ENCODE results near the gene PCBP1.

PCBP1 gene

GRCh38 chr2:70122470-70122869 is 35.2 kb downstream of the PCBP1 start:
- H3K27ac ChIP-seq (ENCODE audit: low read depth, low read length): peak overlapping the region; percentile 96
- peak overlapping the region; percentile 43; the same call in 1 of the 2 replicates for H3K4me3 ChIP-seq (ENCODE audit: low read length)
- no peaks in the 10 kb centered on the region for H4K20me1 ChIP-seq (ENCODE audit: control insufficient read depth, insufficient read depth, low read depth, low read length)
- no peaks in the 10 kb centered on the region for H3K9me2 ChIP-seq (replicated peaks; ENCODE audit: control insufficient read depth, low read length)
- no peaks in the 10 kb centered on the region for H3K36me3 ChIP-seq (ENCODE audit: control insufficient read depth, low read length)
- H3K79me2 ChIP-seq (ENCODE audit: control insufficient read depth, low read length): no peaks in the 10 kb centered on the region
- H3F3A ChIP-seq (ENCODE audit: control insufficient read depth, insufficient read depth): peaks cover 47% of the 10 kb centered on the region
- no peaks in the 10 kb centered on the region for H3K27me3 ChIP-seq (ENCODE audit: control insufficient read depth, low read length)
- H3K9me3 ChIP-seq (ENCODE audit: control insufficient read depth, insufficient read depth, low read length): no peaks in the 10 kb centered on the region
- H3K4me1 ChIP-seq (ENCODE audit: control insufficient read depth, low read length): peaks cover 98% of the 10 kb centered on the region
- no peak for TF ChIP-seq CTCF (IDR thresholded peaks at IDR 0.05; ENCODE audit: low read depth, low read length, poor library complexity, severe bottlenecking)
- TF ChIP-seq EZH2phosphoT487 (IDR thresholded peaks at IDR 0.05; ENCODE audit: borderline replicate concordance, low read length): no peak
- H3K4me2 ChIP-seq (ENCODE audit: low read length): peak overlapping the region; percentile 71

GRCh38 chr2:70123051-70123828 is 36.0 kb downstream of the PCBP1 start:
- H3K4me3 ChIP-seq (ENCODE audit: low read length): peak overlapping the region; percentile 87
- no peaks in the 10 kb centered on the region for H3K27me3 ChIP-seq (ENCODE audit: control insufficient read depth, low read length)
- H3K9me3 ChIP-seq (ENCODE audit: control insufficient read depth, insufficient read depth, low read length): no peaks in the 10 kb centered on the region
- H3F3A ChIP-seq (ENCODE audit: control insufficient read depth, insufficient read depth): peaks cover 50% of the 10 kb centered on the region
- H3K4me2 ChIP-seq (ENCODE audit: low read length): peak overlapping the region; percentile 90
- TF ChIP-seq EZH2phosphoT487 (IDR thresholded peaks at IDR 0.05; ENCODE audit: borderline replicate concordance, low read length) (no peak), CTCF (IDR thresholded peaks at IDR 0.05; ENCODE audit: low read depth, low read length, poor library complexity, severe bottlenecking) (no peak)
- H3K79me2 ChIP-seq (ENCODE audit: control insufficient read depth, low read length): no peaks in the 10 kb centered on the region
- H3K36me3 ChIP-seq (ENCODE audit: control insufficient read depth, low read length): no peaks in the 10 kb centered on the region
- peaks cover 98% of the 10 kb centered on the region for H3K4me1 ChIP-seq (ENCODE audit: control insufficient read depth, low read length)
- no peaks in the 10 kb centered on the region for H3K9me2 ChIP-seq (replicated peaks; ENCODE audit: control insufficient read depth, low read length)
- H3K27ac ChIP-seq (ENCODE audit: low read depth, low read length): peak overlapping the region; percentile 96
- H4K20me1 ChIP-seq (ENCODE audit: control insufficient read depth, insufficient read depth, low read depth, low read length): no peaks in the 10 kb centered on the region

- H3K4me1 ChIP-seq (ENCODE audit: control insufficient read depth, low read length): peaks cover 95% of the 10 kb centered on the region
These were observed 36.5 kb downstream of the PCBP1 start for GRCh38 chr2:70123829-70124116.

More at GRCh38 chr2:70123829-70124116, 36.5 kb downstream of the PCBP1 start:
- no peaks in the 10 kb centered on the region for H4K20me1 ChIP-seq (ENCODE audit: control insufficient read depth, insufficient read depth, low read depth, low read length)
- no peaks in the 10 kb centered on the region for H3K27me3 ChIP-seq (ENCODE audit: control insufficient read depth, low read length)
- no peaks in the 10 kb centered on the region for H3K79me2 ChIP-seq (ENCODE audit: control insufficient read depth, low read length)
- H3K9me3 ChIP-seq (ENCODE audit: control insufficient read depth, insufficient read depth, low read length): no peaks in the 10 kb centered on the region
- no peaks in the 10 kb centered on the region for H3K9me2 ChIP-seq (replicated peaks; ENCODE audit: control insufficient read depth, low read length)
- peaks cover 50% of the 10 kb centered on the region for H3F3A ChIP-seq (ENCODE audit: control insufficient read depth, insufficient read depth)
- peak overlapping the region; percentile 90 for H3K4me2 ChIP-seq (ENCODE audit: low read length)
- H3K27ac ChIP-seq (ENCODE audit: low read depth, low read length): peak overlapping the region; percentile 96
- TF ChIP-seq EZH2phosphoT487 (IDR thresholded peaks at IDR 0.05; ENCODE audit: borderline replicate concordance, low read length): no peak
- TF ChIP-seq CTCF (IDR thresholded peaks at IDR 0.05; ENCODE audit: low read depth, low read length, poor library complexity, severe bottlenecking): no peak
- H3K36me3 ChIP-seq (ENCODE audit: control insufficient read depth, low read length): no peaks in the 10 kb centered on the region
- peak overlapping the region; percentile 87 for H3K4me3 ChIP-seq (ENCODE audit: low read length)

Measured in DOHH2 (cell line).